Smooth muscle cell (in vitro differentiated cells): ENCODE measurements around the gene PPBP. TPM values are rescaled to one million over a fixed set of nuclear protein-coding genes. Genes with fewer than 3 reads are reported as not detected.

Experiments used
- DNase-seq: peaks from one replicate; lab custom pipeline; 2025; ENCODE audit not compliant: unreplicated experiment; lab: John Stamatoyannopoulos, UW
- H2AFZ ChIP-seq: fragments of 200-600 bp; sonication (generic); 2 replicates; pipeline ENCODE4 v1.6.0; 2016; ENCODE audit warnings: antibody characterized with exemption, low read depth, mild to moderate bottlenecking
- H3F3A ChIP-seq: fragments of 200-600 bp; sonication (generic); 2 replicates; pipeline ENCODE4 v1.6.0; 2017; ENCODE audit warnings: antibody characterized with exemption, low read depth
- H3K27ac ChIP-seq: fragments of 200-600 bp; sonication (generic); 2 replicates; pipeline ENCODE4 v1.5.1; 2016; ENCODE audit warnings: low read depth, mild to moderate bottlenecking
- H3K27me3 ChIP-seq: fragments of 200-600 bp; sonication (generic); 2 replicates; pipeline ENCODE4 v1.6.1; 2016; ENCODE audit warnings: low read depth, mild to moderate bottlenecking
- H3K36me3 ChIP-seq: fragments of 200-600 bp; sonication (generic); 2 replicates; pipeline ENCODE4 v1.5.1; 2016; ENCODE audit warnings: low read depth
- H3K4me1 ChIP-seq: fragments of 200-600 bp; sonication (generic); 2 replicates; pipeline ENCODE4 v1.5.1; 2016; ENCODE audit warnings: low read depth
- H3K4me2 ChIP-seq: fragments of 200-600 bp; sonication (generic); 2 replicates; pipeline ENCODE4 v1.6.0; 2016; ENCODE audit warnings: mild to moderate bottlenecking
- H3K4me3 ChIP-seq: fragments of 200-600 bp; sonication (generic); 2 replicates; pipeline ENCODE4 v1.5.1; 2016; ENCODE audit warnings: mild to moderate bottlenecking
- H3K79me2 ChIP-seq: fragments of 200-600 bp; sonication (generic); 2 replicates; pipeline ENCODE4 v1.6.0; 2016; ENCODE audit warnings: low read depth, mild to moderate bottlenecking
- H3K9ac ChIP-seq: fragments of 200-600 bp; sonication (generic); 2 replicates; pipeline ENCODE4 v1.6.0; 2016; ENCODE audit warnings: low read depth
- H3K9me3 ChIP-seq: fragments of 200-600 bp; sonication (generic); replicated peaks from 2 replicates; pipeline ENCODE4 v1.5.1; 2016; ENCODE audit warnings: low read depth
- H4K20me1 ChIP-seq: fragments of 200-600 bp; sonication (generic); 2 replicates; pipeline ENCODE4 v1.6.0; 2016; ENCODE audit warnings: low read depth
- CTCF ChIP-seq: fragments of 200-600 bp; sonication (generic); IDR thresholded peaks from 2 replicates; pipeline ENCODE4 v1.5.1; 2017; ENCODE audit warnings: borderline replicate concordance, mild to moderate bottlenecking, antibody characterized with exemption; ENCODE audit not compliant: insufficient read depth, poor library complexity, severe bottlenecking
- WGBS: methylation state at CpG from one replicate; pipeline ENCODE4 v1.1.7; 2016; ENCODE audit warnings: low lambda C conversion rate; 5-methylcytosine and 5-hydroxymethylcytosine counted together
- polyA plus RNA-seq: library from polyadenylated mRNA; unstranded; fragments of >200 nt; fragmentation: Nextera tagmentation; extraction: Ambion mirVana; gene quantifications from 2 replicates; pipeline ENCODE4 v1.2.1, GENCODE V29; 2016
- total RNA-seq: library from RNA; depleted of rRNA; stranded (reverse); fragments of >200 nt; gene quantifications from 2 replicates; pipeline ENCODE4 v1.2.3, GENCODE V29; 2014

The PPBP gene
- total and polyA plus RNA-seq, 2 experiments from 2014 or later: not detected

GRCh38 chr4:74004668-74005067 is 16.7 kb upstream of the PPBP start:
- Histone ChIP-seq H3K9ac (no peak overlapping the region), H3K4me1 (no peaks in the 10 kb centered on the region), H3K9me3 (no peaks in the 10 kb centered on the region), H4K20me1 (no peaks in the 10 kb centered on the region), H3K4me3 (no peak overlapping the region), H3K27me3 (no peaks in the 10 kb centered on the region), H3K27ac (no peak overlapping the region), H2AFZ (no peak overlapping the region), H3K36me3 (no peaks in the 10 kb centered on the region), H3F3A (no peaks in the 10 kb centered on the region), H3K79me2 (no peaks in the 10 kb centered on the region), H3K4me2 (no peak overlapping the region)
- no peak for DNase-seq
- 79% methylated on average over 4 of the region's 4 CpGs for WGBS
- TF ChIP-seq CTCF: no peak

GRCh38 chr4:74000301-74000700 is 12.3 kb upstream of the PPBP start:
- no peaks in the 10 kb centered on the region for H3K79me2 ChIP-seq
- H3K27ac ChIP-seq: no peak overlapping the region
- H2AFZ ChIP-seq: no peak overlapping the region
- H3K4me3 ChIP-seq: no peak overlapping the region
- H3K9ac ChIP-seq: no peak overlapping the region
- H3K4me2 ChIP-seq: no peak overlapping the region
- H3K36me3 ChIP-seq: no peaks in the 10 kb centered on the region
- WGBS: 84% methylated on average over 6 of the region's 6 CpGs
- no peaks in the 10 kb centered on the region for H3K4me1 ChIP-seq
- TF ChIP-seq CTCF: no peak
- DNase-seq: no peak
- peaks cover 26% of the 10 kb centered on the region for H3K27me3 ChIP-seq
- no peaks in the 10 kb centered on the region for H3F3A ChIP-seq
- H3K9me3 ChIP-seq: no peaks in the 10 kb centered on the region
- no peaks in the 10 kb centered on the region for H4K20me1 ChIP-seq

GRCh38 chr4:73998040-73999011 is 10.3 kb upstream of the PPBP start, which contains the start of gene CXCL5:
TSS of gene CXCL5 (minus strand) at chr4:73998677. CDS start at chr4:73998581, 96 bp downstream.
- Histone ChIP-seq H3K9me3 (no peaks in the 10 kb centered on the region), H4K20me1 (no peaks in the 10 kb centered on the region), H3K79me2 (no peaks in the 10 kb centered on the region), H3K4me1 (no peaks in the 10 kb centered on the region), H3K4me3 (peak within 1 kb of the TSS; percentile 45), H2AFZ (peak within 1 kb of the TSS; percentile 85), H3K27ac (no peak within 1 kb of the TSS), H3K36me3 (no peaks in the 10 kb centered on the region), H3K9ac (no peak within 1 kb of the TSS), H3F3A (no peaks in the 10 kb centered on the region), H3K4me2 (peak within 1 kb of the TSS; percentile 87), H3K27me3 (peaks cover 26% of the 10 kb centered on the region)
- no peak for TF ChIP-seq CTCF
- DNase-seq: no peak
- 7% methylated on average over 46 of the region's 46 CpGs for WGBS
